HG03521 (cell line): Measurements from ENCODE around the gene MS4A5.
"Not testable (repeated sequence)": the region's sequence is repeated elsewhere in the genome, so short reads cannot be mapped to it uniquely, and the experiment has no call there.

Source experiments
- ATAC-seq: cut with Tn5 transposase; IDR thresholded peaks from one replicate; pipeline ENCODE4 v1.9.1; 2021; ENCODE audit warnings: mild to moderate bottlenecking, moderate library complexity; ENCODE audit not compliant: unreplicated experiment

MS4A5 gene, protein sequence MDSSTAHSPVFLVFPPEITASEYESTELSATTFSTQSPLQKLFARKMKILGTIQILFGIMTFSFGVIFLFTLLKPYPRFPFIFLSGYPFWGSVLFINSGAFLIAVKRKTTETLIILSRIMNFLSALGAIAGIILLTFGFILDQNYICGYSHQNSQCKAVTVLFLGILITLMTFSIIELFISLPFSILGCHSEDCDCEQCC

DNA sequence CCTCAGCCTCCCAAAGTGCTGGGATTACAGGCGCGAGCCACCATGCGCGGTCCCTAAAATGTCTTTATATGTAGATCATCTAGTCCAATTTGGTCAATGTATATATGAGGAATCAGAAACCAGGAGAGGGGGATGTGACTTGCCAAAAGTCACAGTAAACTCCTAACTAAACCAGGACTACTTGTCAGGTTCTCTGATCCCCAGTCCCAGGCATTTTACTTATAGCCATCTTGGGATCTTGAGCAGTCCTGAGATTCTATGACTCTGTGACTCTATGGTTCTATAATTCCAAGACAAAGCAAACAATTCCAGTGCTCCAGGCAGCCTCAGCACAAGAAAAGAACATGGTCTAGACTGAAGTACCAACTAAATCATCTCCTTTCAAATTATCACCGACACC lies at the start of gene MS4A5:
MS4A5 (plus strand) TSS at position 301 of the 400 bp plus-strand sequence. CDS start 103 bp downstream, outside the sequence.
- no peak for ATAC-seq

DNA sequence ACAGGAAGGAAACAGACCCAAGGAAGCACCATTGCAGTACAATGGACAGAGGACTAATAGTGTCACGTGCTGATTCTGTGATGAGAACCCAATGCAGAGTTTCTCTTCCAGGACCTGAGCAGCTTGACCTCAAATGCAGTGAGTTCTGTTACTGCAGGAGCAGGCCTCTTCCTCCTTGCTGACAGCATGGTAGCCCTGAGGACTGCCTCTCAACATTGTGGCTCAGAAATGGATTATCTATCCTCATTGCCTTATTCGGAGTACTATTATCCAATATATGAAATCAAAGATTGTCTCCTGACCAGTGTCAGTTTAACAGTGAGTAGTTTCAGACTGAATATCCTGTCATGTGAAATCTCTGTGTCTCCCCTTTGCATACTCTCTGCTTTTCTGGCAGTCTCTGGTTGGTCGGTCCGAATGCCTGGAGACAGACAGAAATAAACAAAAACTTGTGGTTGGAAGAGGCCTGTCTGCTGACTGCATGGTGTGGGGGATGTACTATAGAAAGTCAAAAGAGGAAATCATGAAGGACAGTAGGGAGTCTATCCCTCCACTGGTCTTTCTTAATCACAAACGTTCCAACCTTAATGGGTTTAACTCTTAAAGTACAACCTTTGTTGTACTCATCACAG lies 40.0 kb upstream of the MS4A5 start:
- peak; percentile 85 for ATAC-seq

DNA sequence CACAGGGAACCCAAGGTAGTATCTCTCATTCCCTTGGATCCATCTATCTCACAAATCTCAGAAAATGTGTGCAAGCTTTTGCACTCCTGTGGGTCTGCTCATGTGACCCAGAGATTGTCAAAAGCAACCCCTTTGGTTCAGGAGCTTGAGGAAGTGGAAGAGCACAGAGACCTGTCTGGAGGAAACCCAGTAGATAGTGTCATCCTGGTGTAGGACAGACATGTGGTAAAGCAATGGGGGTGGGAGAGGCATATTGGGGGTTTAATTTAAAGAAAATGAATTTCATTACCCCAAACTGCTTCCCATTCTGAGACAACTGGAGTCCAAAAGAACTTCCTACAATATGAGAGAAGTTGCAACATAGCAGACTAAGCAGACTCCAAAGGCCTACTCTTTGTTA lies 39.0 kb upstream of the MS4A5 start:
- no peak for ATAC-seq

DNA sequence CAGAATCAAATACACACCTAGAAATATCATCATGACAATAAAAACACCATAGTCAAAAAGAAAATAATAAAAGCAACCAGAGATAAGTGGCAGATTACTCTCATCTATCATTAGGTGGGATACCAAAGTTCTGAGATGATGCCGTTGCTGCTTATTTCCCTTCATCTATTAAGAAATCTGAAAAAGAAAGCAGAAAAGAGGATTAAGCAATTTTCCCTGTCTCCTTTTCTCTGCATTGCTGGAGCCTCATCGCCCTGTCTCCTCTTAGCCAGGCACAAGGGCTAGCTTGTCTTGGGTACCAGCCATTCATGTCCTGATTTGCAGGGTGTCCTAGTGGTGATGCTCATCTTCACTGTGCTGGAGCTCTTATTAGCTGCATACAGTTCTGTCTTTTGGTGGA lies 37.0 kb upstream of the MS4A5 start:
- ATAC-seq, result no peak

DNA sequence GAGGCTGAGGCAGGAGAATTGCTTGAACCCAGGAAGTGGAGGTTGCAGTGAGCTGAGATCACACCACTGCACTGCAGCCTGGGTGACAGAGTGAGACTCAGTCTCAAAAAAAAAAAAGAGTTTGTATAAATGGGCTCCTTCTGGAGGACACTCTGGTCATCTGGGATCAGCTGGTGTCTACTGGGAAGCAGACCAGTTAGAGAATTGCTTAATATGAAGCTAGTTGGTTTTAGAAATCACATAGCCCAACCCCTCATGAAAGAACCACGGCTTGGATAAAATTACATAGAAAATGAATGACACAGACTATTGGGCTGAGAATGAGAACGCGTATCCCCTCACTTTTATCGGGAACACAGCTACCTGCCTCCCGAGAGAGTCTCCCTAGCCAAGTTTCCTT lies 36.4 kb upstream of the MS4A5 start:
- ATAC-seq, result no peak

DNA sequence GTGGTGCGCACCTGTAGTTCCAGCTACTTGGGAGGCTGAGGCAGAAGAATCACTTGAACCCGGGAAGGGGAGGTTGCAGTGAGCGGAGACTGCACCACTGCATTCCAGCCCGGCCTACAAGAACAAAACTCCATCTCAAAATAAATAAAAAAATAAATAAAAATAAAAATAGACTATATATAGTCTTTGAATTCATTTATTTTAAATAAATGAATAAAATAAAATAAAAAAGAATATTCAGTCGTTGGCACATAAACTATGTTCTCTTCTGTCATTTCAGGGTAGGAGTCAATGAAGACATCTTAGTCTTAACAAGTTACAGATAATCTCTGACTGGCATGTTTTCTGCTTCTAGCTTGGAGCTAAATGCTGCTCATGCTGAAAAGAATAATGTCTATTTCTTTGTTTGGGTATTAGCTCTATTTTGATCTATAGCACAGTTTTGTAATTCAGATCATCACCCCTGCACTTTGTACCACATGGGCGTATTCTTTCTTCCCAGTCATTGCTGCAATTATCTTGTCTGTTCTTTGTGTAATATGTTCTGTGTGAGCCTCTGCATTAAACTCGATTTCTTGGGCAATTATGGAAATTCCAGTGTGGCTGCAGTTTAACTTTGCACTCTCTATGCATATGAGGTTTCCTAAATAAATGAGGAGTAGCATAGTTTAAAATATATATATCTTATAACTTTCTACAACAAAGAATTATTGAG lies 34.5 kb upstream of the MS4A5 start:
- no peak for ATAC-seq

DNA sequence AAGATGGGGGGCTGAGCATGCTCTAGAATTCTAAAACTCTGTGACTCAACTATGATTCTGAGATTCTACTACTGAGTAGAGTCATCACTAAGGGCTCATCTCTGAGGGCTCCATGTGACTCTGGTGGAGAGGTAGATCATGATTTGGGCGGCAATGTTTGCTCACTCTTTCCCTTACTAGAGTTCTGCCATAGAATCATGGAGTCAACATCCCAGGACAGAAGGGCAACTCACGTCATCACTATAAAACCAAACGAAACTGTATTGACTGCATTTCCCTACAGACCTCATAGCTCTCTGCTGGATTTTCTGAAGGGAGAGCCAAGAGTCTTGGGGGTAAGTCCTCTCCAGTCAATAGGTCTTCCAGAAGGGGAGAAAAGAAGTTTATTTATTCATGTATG lies 33.0 kb upstream of the MS4A5 start, which contains the start of gene MS4A14:
MS4A14 (plus strand) TSS at position 78 of the 400 bp plus-strand sequence; CDS start at position 198, 120 bp downstream.
- ATAC-seq, result no peak

DNA sequence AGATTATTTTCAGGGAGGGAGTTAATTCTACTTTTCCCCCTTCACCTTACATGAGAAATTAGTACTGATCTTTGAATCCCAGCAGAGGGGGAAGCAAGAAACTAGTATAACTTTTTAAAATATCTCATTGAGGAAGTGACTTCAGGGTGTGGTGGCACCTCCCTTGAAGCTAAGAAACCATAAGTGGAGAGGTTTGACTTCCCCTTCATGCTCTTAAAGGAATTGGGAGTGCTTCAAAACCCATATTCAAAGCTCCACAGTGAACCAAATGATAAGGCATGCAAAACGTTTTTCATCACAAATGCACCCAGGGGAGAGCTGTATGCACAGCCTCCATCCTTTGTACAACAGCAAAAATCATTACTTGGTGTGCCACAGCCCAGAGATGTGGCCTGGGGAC lies 32.6 kb upstream of the MS4A5 start:
- ATAC-seq, result peak; percentile 50

DNA sequence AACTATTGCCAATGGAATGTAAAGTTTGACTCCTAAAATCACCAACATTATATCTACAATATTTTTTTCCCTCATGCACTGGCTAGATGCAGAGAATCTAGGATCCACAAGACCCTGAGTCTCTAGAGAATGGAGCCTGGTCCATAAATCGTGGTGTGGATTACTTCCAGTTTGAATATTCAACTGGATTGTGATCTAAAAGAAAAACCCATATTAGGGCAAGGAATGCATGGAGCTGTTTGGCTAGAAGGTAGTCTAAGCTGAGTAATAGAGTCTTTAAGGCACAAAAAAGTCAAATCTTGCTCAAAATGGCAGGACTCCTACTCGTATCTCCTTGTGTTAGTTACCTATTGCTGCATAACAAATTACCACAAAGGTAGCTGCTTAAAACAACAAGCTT lies 9.4 kb upstream of the MS4A5 start:
- no peak for ATAC-seq

DNA sequence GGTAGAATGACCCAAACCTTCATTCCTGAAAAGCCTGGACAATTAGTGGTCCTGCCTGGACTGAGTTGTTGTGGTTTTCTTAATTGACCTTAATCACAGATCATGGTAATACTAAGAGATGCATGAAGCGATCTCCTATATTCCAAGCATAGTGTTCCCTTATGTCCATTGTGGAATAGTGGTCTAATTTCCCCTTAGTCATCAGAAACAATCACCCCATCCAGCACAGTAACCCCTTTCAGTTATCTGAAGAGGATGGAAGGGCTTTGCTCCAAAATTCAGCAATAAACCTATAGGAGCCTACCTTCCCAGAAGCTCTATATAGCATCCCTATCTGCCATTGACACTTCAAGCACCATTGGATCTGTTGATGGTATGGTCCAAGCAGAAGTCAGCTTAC lies 6.8 kb upstream of the MS4A5 start:
- no peak for ATAC-seq

DNA sequence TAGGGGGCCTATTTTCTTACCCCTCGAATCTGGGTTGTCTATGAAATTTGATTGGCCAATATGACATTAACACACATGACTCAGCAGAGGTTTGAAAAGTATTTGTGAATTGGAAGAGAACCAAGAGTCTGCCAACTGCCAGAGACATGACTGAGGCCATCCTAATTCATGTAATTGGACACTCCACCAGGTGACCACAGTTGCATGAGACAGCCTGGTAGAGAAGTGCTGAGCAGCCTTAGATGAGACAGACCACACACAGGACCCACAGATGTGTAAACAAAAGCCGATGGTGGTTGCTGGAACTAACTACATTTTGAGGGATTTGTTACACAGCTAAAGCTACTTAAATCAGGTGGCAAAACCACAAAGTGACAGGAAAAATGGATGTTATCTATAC lies 855 bp upstream of the MS4A5 start:
- ATAC-seq, result no peak

DNA sequence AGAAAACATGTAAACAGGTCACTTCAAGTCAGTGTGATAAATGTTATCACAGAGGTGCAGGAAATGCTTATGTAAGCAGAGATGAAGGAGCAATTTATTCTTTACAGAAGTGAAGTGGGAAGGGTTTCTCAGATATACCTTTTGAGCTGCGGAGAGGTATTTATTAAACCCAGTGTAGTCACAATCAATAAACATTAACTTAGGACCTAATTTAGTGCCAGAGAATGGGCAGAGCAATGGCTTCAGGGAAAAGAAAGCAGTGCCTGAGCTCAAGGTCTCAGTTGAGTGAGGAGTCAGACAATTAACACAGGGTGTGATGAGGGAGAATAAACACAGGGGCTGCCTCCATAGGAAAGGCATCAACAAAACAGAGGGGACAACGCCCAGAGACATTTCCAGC lies 1.9 kb downstream of the MS4A5 start:
- ATAC-seq, result no peak

DNA sequence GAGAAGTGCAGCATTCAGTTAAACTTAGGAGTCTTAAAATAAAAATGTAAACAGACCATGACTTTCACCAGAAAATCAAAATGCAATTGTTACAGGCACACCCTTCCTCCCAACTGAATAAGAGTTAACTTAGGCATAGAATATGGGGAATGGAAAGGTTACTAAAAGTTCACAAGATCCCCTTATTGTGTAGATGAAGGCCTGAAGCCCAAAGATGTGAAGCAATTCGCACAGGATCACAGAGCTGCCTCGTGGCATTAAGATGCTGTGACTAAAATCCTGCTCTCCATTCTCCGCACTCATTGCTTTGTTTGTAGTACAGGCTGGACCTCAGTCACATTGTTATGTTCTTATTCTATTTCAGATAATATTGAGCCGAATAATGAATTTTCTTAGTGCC lies 4.0 kb downstream of the MS4A5 start:
- no peak for ATAC-seq

DNA sequence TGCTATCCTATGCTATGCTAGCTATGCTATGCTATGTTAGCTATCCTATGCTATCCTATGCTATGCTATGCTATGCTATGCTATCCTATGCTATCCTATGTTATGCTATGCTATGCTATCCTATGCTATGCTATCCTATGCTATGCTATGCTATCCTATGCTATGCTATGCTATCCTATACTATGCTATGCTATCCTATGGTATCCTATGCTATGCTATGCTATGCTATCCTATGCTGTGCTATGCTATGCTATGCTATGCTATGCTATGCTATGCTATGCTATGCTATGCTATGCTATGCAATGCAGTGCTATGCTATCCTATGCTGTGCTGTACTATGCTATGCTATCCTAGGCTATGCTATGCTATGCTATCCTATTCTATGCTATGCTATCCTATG lies 17.7 kb downstream of the MS4A5 start:
- ATAC-seq, result no peak

DNA sequence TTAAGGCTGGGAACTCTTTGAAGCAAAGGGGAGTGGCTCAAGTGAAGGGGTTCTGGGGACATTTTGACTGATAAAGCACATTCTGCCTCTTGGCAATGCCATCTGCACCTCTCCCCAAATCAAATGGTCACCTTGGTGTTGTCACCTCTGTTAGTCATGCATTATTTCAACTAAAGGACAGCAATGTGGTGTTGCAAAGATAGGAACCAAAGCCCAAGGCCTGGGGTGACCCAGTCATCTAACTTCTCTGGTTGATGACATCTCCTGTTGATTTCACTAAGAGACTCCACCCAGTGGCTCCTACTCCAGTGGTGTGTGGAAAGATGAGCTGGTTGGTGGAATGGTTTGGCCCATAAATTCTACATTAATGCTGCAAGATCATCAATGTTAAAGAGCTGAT lies 18.5 kb downstream of the MS4A5 start:
- no peak for ATAC-seq

DNA sequence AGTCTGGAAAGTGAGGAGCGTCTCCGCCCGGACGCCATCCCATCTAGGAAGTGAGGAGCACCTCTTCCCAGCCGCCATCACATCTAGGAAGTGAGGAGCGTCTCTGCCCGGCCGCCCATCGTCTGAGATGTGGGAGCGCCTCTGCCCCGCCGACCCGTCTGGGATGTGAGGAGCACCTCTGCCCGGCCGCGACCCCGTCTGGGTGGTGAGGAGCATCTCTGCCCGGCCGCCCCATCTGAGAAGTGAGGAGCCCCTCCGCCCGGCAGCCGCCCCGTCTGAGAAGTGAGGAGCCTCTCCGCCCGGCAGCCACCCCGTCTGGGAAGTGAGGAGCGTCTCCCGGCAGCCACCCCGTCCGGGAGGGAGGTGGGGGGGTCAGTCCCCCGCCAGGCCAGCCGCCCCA lies 21.8 kb downstream of the MS4A5 start:
- not testable (repeated sequence) for ATAC-seq

DNA sequence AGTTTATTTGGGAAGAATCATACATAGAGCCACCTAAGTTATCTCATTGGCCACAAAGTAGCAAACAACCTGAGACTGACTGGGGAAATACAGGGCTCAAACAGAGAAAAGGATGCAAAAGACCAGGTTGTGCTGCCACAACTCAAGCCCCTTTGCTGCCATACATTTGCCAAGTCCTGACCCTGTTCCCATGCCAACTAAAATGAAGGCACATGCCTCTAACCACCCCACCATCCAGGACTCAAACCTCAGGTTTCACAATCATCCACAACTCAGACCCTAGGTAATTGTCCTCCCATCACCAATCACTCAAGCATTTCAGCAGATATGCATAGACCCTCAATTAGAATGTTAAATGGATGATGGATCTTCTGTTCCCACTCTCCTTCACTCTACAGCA lies 24.8 kb downstream of the MS4A5 start:
- ATAC-seq, result no peak

DNA sequence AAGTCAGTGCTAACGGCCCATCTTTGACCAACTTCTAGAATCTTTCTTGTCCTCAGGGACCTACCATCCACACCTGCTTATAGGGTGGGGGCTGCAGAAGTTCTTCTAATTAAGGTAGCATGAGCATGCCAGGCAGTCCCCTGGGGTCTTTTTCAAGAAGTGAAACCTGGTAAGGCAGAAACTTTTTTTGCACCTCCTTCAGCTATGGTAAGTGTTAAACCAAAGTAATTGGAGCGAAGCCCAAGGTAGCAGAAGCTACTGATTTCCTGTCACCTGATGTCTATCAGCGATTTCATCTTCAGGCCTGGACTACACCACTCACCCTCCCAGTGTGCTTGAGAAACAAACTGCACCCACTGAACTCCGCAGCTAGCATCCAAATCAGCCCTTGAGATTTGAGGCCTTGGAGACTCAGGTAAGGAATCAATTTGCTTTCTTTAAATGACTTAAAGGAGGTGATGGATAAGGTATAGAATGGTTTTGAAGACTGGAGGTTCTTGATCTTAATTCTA lies 26.2 kb downstream of the MS4A5 start, which contains the start of gene MS4A1:
MS4A1 (plus strand) TSS at position 317 of the 512 bp plus-strand sequence. CDS start 6,528 bp downstream, outside the sequence.
- ATAC-seq, result peak; percentile 89

DNA sequence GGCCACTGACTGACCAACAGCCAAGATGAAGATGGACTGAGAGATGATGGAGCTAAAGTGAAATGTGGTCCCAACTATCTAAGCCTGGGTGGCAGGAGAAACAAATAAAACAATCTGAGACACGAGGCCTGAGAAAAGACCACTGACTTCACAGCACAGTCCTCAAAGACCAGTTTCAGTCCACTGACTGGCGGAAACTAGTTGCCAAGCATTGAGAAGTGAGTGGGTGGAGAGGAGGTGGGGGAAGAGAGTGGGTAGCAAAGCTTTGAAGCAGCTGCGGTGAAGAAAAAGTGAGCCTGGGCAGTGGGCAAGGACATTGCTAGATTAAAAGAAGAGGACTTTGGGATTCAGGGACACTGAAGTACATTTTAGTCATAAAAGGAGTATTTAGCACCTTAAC lies 28.2 kb downstream of the MS4A5 start:
- ATAC-seq, result no peak

DNA sequence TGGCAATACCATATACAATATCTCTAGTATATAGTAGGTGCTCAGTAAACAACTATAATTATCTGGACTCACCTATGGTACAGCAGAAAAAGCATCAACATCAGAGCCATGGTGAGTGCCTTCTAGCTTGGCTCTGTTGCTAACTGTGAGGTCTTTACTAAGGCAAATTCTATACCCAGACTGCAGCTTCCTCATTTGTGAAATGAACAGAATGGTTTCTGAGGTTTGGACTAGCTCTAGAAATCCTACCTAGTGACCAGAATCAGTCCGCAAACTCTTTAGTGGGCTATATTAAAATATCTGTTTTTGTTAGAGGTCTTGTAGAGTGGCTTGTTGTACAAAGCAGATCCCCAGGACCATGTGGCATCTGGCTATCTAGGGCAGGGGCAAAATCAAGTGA lies 30.0 kb downstream of the MS4A5 start:
- ATAC-seq, result peak; percentile 20

DNA sequence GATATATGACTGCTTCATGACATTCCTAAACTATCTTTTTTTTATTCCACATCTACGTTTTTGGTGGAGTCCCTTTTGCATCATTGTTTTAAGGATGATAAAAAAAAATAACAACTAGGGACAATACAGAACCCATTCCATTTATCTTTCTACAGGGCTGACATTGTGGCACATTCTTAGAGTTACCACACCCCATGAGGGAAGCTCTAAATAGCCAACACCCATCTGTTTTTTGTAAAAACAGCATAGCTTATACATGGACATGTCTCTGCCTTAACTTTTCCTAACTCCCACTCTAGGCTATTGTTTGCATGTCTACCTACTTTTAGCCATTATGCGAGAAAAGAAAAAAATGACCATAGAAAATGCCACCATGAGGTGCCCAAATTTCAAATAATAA lies 39.5 kb downstream of the MS4A5 start:
- ATAC-seq, result no peak

DNA sequence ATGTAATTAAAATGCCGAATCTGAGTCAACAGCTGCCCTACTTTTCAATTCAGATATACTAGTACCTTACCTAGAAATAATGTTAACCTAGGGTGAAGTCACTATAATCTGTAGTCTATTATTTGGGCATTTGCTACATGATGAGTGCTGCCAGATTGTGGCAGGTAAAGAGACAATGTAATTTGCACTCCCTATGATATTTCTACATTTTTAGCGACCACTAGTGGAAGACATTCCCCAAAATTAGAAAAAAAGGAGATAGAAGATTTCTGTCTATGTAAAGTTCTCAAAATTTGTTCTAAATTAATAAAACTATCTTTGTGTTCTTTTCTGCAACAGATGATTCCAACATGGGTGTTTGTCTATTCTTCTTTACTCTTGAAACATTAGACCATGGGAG lies 40.4 kb downstream of the MS4A5 start:
- no peak for ATAC-seq
